Small intestine (tissue), 7 donors: ENCODE data around the gene EFCAB11. TPM values are rescaled to one million over a fixed set of nuclear protein-coding genes. Genes with fewer than 3 reads are reported as not detected.

ENCODE experiments used
- DNase-seq, 2 donors: peaks; one replicate each; pipeline versions ENCODE4 v3.0.0 to v3.0.0-alpha.2; 2013
- FAIRE-seq: peaks from 2 replicates; lab custom pipeline; 2012; peaks lifted over from hg19 to GRCh38; lab: Jason Lieb, UNC
- H3K27ac ChIP-seq, 3 donors: one replicate each; pipeline ENCODE4 v1.5.1; 2013; ENCODE audit warnings: low read length in 2 of 3, mild to moderate bottlenecking in 2 of 3, control low read depth in 1 of 3, inconsistent platforms in 1 of 3, low read depth in 1 of 3, moderate library complexity in 1 of 3
- H3K27me3 ChIP-seq, 3 donors: one replicate each; pipeline ENCODE4 v1.6.1; 2013; ENCODE audit warnings: low read length in 3 of 3, inconsistent platforms in 1 of 3; ENCODE audit not compliant: control insufficient read depth in 3 of 3, insufficient read depth in 3 of 3
- H3K36me3 ChIP-seq, 3 donors: one replicate each; pipeline ENCODE4 v1.6.1; 2013; ENCODE audit warnings: low read length in 3 of 3, inconsistent platforms in 1 of 3, low read depth in 1 of 3, mild to moderate bottlenecking in 1 of 3, moderate library complexity in 1 of 3; ENCODE audit not compliant: control insufficient read depth in 3 of 3, insufficient read depth in 2 of 3
- H3K4me1 ChIP-seq, 3 donors: one replicate each; pipeline ENCODE4 v1.6.1; 2013; ENCODE audit warnings: low read length in 2 of 3, inconsistent platforms in 1 of 3, low read depth in 1 of 3, mild to moderate bottlenecking in 1 of 3, moderate library complexity in 1 of 3; ENCODE audit not compliant: control insufficient read depth in 3 of 3, insufficient read depth in 2 of 3
- H3K4me3 ChIP-seq, 3 donors: one replicate each; pipeline ENCODE4 v1.5.1; 2013; ENCODE audit warnings: low read length in 3 of 3, control low read depth in 1 of 3, inconsistent platforms in 1 of 3, low read depth in 1 of 3, mild to moderate bottlenecking in 1 of 3, moderate library complexity in 1 of 3
- H3K9me3 ChIP-seq, 2 donors: one replicate each; pipeline ENCODE4 v1.6.1; 2013; ENCODE audit warnings: low read depth in 1 of 2, low read length in 1 of 2; ENCODE audit not compliant: control insufficient read depth in 2 of 2, insufficient read depth in 1 of 2
- WGBS, 3 donors: extraction: QIAGEN DNeasy Blood & Tissue Kit; methylation state at CpG; one replicate each; pipeline ENCODE4 v1.1.7; 2013; 5-methylcytosine and 5-hydroxymethylcytosine counted together
- polyA plus RNA-seq, 4 donors: library from polyadenylated mRNA; stranded (reverse) in 3 of 4; unstranded in 1 of 4; fragments of 200-250 nt in 3 of 4; fragments of 120-200 nt in 1 of 4; gene quantifications; one replicate each; pipeline versions ENCODE4 v1.2.1 to v1.2.3, GENCODE V29; 2013
- donor health status: healthy with polysubstance abuse.
- donor health status: control.
- donor health status: control.
- donor health status: Bipolar disorder and iron deficiency.
- donor health status: healthy.

The EFCAB11 gene
- polyA plus RNA-seq, 4 donors = 3.8 to 15.4 (median 7.8) TPM

- Histone ChIP-seq H3K27ac (no peak overlapping the region), H3K9me3 (no peaks in the 10 kb centered on the region), H3K27me3 (no peaks in the 10 kb centered on the region), H3K36me3 (no peaks in the 10 kb centered on the region), H3K4me1 (peaks cover 0 to 2% (median 0%) of the 10 kb centered on the region in 3 donors), H3K4me3 (no peak overlapping the region)
- FAIRE-seq (no peak), DNase-seq (no peak)
- 18 to 57% (median 37%) methylated on average over 7 of the region's 7 CpGs for WGBS, 3 donors
Measured at GRCh38 chr14:89773151-89773550, 181.4 kb downstream of the EFCAB11 start.

- no peak for DNase-seq
- no peaks in the 10 kb centered on the region for H3K36me3 ChIP-seq
- 60 to 74% (median 74%) methylated on average over 3 of the region's 3 CpGs for WGBS, 3 donors
- H3K27ac ChIP-seq = no peak overlapping the region
- H3K9me3 ChIP-seq = no peaks in the 10 kb centered on the region
- no peak overlapping the region for H3K4me3 ChIP-seq
- no peak for FAIRE-seq
- peaks cover 0 to 2% (median 0%) of the 10 kb centered on the region in 3 donors for H3K4me1 ChIP-seq
- H3K27me3 ChIP-seq = no peaks in the 10 kb centered on the region
Measured at GRCh38 chr14:89771251-89771650, 183.3 kb downstream of the EFCAB11 start.

GRCh38 chr14:89767861-89768268, 186.7 kb downstream of the EFCAB11 start:
- H3K9me3 ChIP-seq = no peaks in the 10 kb centered on the region
- no peak for FAIRE-seq
- 32 to 40% (median 36%) methylated on average over 4 of the region's 4 CpGs for WGBS, 3 donors
- peak; percentile 31 to 63 for DNase-seq
- no peaks in the 10 kb centered on the region for H3K27me3 ChIP-seq
- no peak overlapping the region for H3K27ac ChIP-seq
- H3K4me1 ChIP-seq = no peaks in the 10 kb centered on the region
- no peak overlapping the region for H3K4me3 ChIP-seq
- H3K36me3 ChIP-seq = no peaks in the 10 kb centered on the region

- H3K27ac ChIP-seq = no peak overlapping the region
- FAIRE-seq = no peak
- 69 to 74% (median 73%) methylated on average over 3 of the region's 3 CpGs for WGBS, 3 donors
Measured at GRCh38 chr14:89767131-89767530, 187.4 kb downstream of the EFCAB11 start.

GRCh38 chr14:89765346-89765745, 189.2 kb downstream of the EFCAB11 start:
- FAIRE-seq (no peak), DNase-seq (no peak)
- H3K27ac ChIP-seq = no peak overlapping the region
- H3K9me3 ChIP-seq = no peaks in the 10 kb centered on the region
- no peaks in the 10 kb centered on the region for H3K36me3 ChIP-seq
- H3K27me3 ChIP-seq = no peaks in the 10 kb centered on the region
- H3K4me1 ChIP-seq = no peaks in the 10 kb centered on the region
- no peak overlapping the region for H3K4me3 ChIP-seq
- WGBS, 3 donors = 93 to 95% (median 94%) methylated on average over 3 of the region's 3 CpGs

More at GRCh38 chr14:89767131-89767530, 187.4 kb downstream of the EFCAB11 start:
- H3K4me1 ChIP-seq = no peaks in the 10 kb centered on the region
- no peak for DNase-seq
- no peaks in the 10 kb centered on the region for H3K9me3 ChIP-seq
- H3K4me3 ChIP-seq = no peak overlapping the region
- no peaks in the 10 kb centered on the region for H3K36me3 ChIP-seq
- H3K27me3 ChIP-seq = no peaks in the 10 kb centered on the region

GRCh38 chr14:89760086-89760485, 194.4 kb downstream of the EFCAB11 start:
- FAIRE-seq = no peak
- no peaks in the 10 kb centered on the region for H3K27me3 ChIP-seq
- WGBS, 3 donors = 80 to 81% (median 81%) methylated on average over 7 of the region's 7 CpGs
- no peaks in the 10 kb centered on the region for H3K36me3 ChIP-seq
- H3K27ac ChIP-seq = no peak overlapping the region
- no peak overlapping the region for H3K4me3 ChIP-seq
- peaks cover 0 to 9% of the 10 kb centered on the region in 2 donors for H3K9me3 ChIP-seq
- no peaks in the 10 kb centered on the region for H3K4me1 ChIP-seq
- no peak for DNase-seq

GRCh38 chr14:89757313-89757939, 197.1 kb downstream of the EFCAB11 start:
- no peak for FAIRE-seq
- WGBS, 3 donors = 72 to 80% (median 76%) methylated on average over 5 of the region's 5 CpGs

GRCh38 chr14:89755816-89756215, 198.7 kb downstream of the EFCAB11 start:
- FAIRE-seq = no peak
- WGBS, 3 donors = 72 to 79% (median 76%) methylated on average over 4 of the region's 4 CpGs

More at GRCh38 chr14:89757313-89757939, 197.1 kb downstream of the EFCAB11 start:
- H3K27ac ChIP-seq = no peak overlapping the region
- H3K4me1 ChIP-seq = no peaks in the 10 kb centered on the region
- no peaks in the 10 kb centered on the region for H3K27me3 ChIP-seq
- DNase-seq = no peak
- H3K4me3 ChIP-seq = no peak overlapping the region
- no peaks in the 10 kb centered on the region for H3K36me3 ChIP-seq
- H3K9me3 ChIP-seq = peaks cover 0 to 9% of the 10 kb centered on the region in 2 donors

More at GRCh38 chr14:89755816-89756215, 198.7 kb downstream of the EFCAB11 start:
- Histone ChIP-seq H3K36me3 (no peaks in the 10 kb centered on the region), H3K4me1 (no peaks in the 10 kb centered on the region), H3K27me3 (no peaks in the 10 kb centered on the region), H3K27ac (no peak overlapping the region), H3K9me3 (peaks cover 0 to 9% of the 10 kb centered on the region in 2 donors), H3K4me3 (no peak overlapping the region)
- no peak for DNase-seq
